ENCODE results near the gene USP21. TPM values are rescaled to one million over a fixed set of nuclear protein-coding genes. Genes with fewer than 3 reads are reported as not detected.

USP21 gene
- total RNA-seq, 3 donors from 2014 or later (not counting 1 experiment from before 2014, with no cell fraction given) = 31.6 to 40.3 (median 35.3) TPM

DNA sequence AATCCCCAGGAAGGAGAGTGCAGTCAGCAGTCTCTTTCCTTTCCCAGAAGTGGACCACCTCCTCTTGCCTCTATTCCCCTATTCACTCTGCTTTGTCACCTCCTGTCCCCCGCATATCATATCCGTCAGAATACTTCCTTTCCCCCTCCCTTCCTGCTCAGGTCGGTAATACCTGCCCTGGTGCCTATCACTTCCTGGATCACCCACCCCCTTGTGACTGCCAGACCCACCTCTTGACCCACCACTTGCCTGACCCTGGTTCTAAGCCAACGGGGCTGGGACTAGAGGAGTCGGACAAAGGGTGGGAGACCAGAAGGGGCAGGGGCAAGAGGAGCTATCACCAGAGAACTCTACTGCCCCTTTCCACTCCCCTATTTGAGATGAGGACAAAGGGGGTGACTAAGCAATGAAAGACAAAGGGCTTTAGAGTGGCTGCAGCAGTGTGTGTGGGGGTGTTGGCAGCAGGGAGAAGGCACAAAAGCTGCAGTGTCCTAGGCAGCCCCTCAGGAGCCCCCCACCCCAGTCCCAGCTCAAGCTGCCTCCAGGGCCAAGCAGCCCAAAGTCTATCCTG, 41.2 kb downstream of the USP21 start:
- Histone ChIP-seq H3K36me3 (ENCODE audit: control insufficient read depth, insufficient read depth, low read length) (peaks cover 10% of the 10 kb centered on the region), H3K4me1 (ENCODE audit: control insufficient read depth, insufficient read depth, low read length) (peaks cover 49% of the 10 kb centered on the region), H3K9me3 (ENCODE audit: control insufficient read depth, insufficient read depth, low read length) (no peaks in the 10 kb centered on the region), H3K27me3 (ENCODE audit: control insufficient read depth, insufficient read depth, low read length) (no peaks in the 10 kb centered on the region), H3K27ac (ENCODE audit: low read length) (no peak overlapping the region), H3K4me3 (ENCODE audit: low read length) (no peak overlapping the region)
- intact Hi-C loops (cut with micrococcal nuclease) = loop anchor here (5.0 kb wide), 1 partner anchor 33 kb away; the partner anchor contains the start of gene PPOX
- TF ChIP-seq, protein P1, sequence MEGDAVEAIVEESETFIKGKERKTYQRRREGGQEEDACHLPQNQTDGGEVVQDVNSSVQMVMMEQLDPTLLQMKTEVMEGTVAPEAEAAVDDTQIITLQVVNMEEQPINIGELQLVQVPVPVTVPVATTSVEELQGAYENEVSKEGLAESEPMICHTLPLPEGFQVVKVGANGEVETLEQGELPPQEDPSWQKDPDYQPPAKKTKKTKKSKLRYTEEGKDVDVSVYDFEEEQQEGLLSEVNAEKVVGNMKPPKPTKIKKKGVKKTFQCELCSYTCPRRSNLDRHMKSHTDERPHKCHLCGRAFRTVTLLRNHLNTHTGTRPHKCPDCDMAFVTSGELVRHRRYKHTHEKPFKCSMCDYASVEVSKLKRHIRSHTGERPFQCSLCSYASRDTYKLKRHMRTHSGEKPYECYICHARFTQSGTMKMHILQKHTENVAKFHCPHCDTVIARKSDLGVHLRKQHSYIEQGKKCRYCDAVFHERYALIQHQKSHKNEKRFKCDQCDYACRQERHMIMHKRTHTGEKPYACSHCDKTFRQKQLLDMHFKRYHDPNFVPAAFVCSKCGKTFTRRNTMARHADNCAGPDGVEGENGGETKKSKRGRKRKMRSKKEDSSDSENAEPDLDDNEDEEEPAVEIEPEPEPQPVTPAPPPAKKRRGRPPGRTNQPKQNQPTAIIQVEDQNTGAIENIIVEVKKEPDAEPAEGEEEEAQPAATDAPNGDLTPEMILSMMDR (IDR thresholded peaks at IDR 0.05) = no peak
- WGBS (ENCODE audit: insufficient coverage) = 37% methylated on average over 3 of the region's 5 CpGs
- DNase-seq (peak in 1 of 2 donors; percentile 50), ATAC-seq (no peak)
- H3K27me3 Mint-ChIP-seq (ENCODE audit: low read depth in 2 of 2) = no peaks in the 10 kb centered on the region
- H3K36me3 Mint-ChIP-seq = peaks cover 9% of the 10 kb centered on the region
- no peaks in the 10 kb centered on the region for H3K9me3 Mint-ChIP-seq
- H3K27ac Mint-ChIP-seq = peak overlapping the region; percentile 95 to 96
- no peak overlapping the region for H3K4me3 Mint-ChIP-seq
- H3K4me1 Mint-ChIP-seq = peaks cover 29 to 61% of the 10 kb centered on the region in 2 donors

DNA sequence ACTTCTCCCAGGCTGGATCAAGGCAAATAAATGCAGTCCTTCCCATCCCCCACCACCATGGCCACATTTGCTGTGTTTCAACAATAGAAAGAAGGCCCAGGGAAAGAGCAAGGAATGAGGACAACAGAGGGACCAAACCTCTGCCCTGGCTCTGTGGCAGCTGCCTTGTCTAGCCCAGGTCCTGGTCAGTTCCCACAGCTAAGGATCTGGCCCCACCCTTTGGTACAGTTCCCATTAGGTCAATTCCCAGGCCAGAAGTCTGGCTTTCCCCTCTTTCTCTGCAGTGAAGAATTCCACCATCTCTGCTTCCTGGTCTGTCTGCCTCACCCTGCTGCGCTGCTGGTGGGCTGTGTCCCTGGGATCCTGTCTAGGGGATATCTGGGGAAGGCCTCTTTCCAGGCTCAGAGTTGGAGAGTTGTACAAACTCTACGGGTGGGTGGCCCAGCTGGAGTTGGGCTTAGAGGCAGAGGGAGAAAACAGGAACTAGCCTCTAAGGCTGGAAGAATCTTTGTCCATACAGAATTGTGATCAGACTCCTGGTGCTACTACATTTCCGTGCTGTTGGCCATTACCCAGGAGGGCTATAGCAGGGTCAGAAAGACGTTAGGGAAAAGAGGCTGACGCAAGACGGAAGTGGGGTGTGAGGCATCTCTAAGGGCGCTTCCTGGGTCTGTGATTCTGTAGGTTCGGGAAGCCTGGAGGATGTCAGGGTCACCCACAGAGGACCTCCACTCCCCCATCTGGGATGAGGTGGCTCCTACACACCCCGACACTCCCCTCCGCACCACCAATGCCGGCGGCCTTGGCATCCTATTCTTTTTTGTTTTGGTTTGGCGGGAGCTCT, 41.9 kb downstream of the USP21 start:
- Histone ChIP-seq H3K4me1 (ENCODE audit: control insufficient read depth, insufficient read depth, low read length) (peaks cover 42% of the 10 kb centered on the region), H3K36me3 (ENCODE audit: control insufficient read depth, insufficient read depth, low read length) (peaks cover 12% of the 10 kb centered on the region), H3K27me3 (ENCODE audit: control insufficient read depth, insufficient read depth, low read length) (no peaks in the 10 kb centered on the region), H3K4me3 (ENCODE audit: low read length) (peak overlapping the region; percentile 76), H3K9me3 (ENCODE audit: control insufficient read depth, insufficient read depth, low read length) (no peaks in the 10 kb centered on the region), H3K27ac (ENCODE audit: low read length) (peak overlapping the region; percentile 90)
- no peak for ATAC-seq
- peak overlapping the region; percentile 94 for H3K4me3 Mint-ChIP-seq
- H3K27me3 Mint-ChIP-seq (ENCODE audit: low read depth in 2 of 2) = no peaks in the 10 kb centered on the region
- 89% methylated on average over 13 of the region's 13 CpGs for WGBS (ENCODE audit: insufficient coverage)
- H3K27ac Mint-ChIP-seq = peak overlapping the region; percentile 95 to 96
- no peak for DNase-seq
- intact Hi-C loops (cut with micrococcal nuclease) = loop anchor here (5.0 kb wide), 1 partner anchor 34 kb away; the partner anchor contains the start of gene PPOX
- H3K36me3 Mint-ChIP-seq = peaks cover 9% of the 10 kb centered on the region
- H3K4me1 Mint-ChIP-seq = peaks cover 29 to 57% of the 10 kb centered on the region in 2 donors
- TF ChIP-seq, protein P1 (IDR thresholded peaks at IDR 0.05) = no peak
- H3K9me3 Mint-ChIP-seq = no peaks in the 10 kb centered on the region

DNA sequence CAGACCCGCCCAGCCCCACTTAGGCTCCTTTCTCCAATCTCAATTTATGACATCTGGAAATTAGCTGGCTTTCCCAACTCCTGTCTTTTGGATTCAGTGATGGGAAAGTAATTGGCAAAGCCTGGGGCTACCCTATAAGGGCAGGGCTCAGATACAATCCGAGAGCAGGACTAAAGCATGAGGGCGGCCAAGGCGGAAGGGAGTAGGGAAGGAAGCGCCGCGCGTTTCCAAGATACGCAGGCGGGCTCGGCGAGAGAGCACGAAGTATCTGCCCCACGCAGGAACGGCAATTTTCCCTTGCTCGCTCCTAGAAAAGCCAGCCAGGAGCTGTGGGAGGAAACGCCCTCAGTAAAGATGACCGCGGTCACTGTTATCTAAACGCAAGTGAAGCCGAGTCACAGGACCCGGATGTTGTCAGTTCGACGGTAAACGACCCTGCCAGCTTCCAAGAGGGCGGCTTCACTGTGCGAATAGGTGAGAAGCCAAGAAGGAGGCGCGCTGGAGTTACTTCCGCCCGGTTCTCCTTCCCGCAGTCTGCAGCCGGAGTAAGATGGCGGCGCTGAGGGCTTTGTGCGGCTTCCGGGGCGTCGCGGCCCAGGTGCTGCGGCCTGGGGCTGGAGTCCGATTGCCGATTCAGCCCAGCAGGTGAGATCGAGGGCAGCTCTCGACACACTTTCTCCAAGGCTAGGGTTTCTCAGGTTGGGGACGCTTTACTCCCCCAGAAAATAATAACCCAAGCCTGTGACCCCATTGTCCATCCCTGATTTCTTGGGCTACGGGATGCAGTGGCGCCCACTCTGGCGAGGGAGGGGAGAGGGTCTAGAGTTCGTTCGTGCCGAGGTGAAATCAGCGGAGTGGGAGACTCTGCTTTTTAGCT, 42.8 kb downstream of the USP21 start, which contains the start of gene NDUFS2:
TSS of gene NDUFS2 (plus strand) at position 532 of the 877 bp plus-strand sequence. CDS start at position 551, 19 bp downstream.
- DNase-seq = peak; percentile 89 to 99
- Histone ChIP-seq H3K4me3 (ENCODE audit: low read length) (peak within 1 kb of the TSS; percentile 76), H3K27ac (ENCODE audit: low read length) (peak within 1 kb of the TSS; percentile 90), H3K36me3 (ENCODE audit: control insufficient read depth, insufficient read depth, low read length) (peaks cover 20% of the 10 kb centered on the region), H3K4me1 (ENCODE audit: control insufficient read depth, insufficient read depth, low read length) (peaks cover 37% of the 10 kb centered on the region), H3K9me3 (ENCODE audit: control insufficient read depth, insufficient read depth, low read length) (no peaks in the 10 kb centered on the region), H3K27me3 (ENCODE audit: control insufficient read depth, insufficient read depth, low read length) (no peaks in the 10 kb centered on the region)
- Mint-ChIP-seq H3K36me3 (peaks cover 9% of the 10 kb centered on the region), H3K4me3 (peak within 1 kb of the TSS; percentile 94), H3K9me3 (no peaks in the 10 kb centered on the region), H3K4me1 (peaks cover 29 to 57% of the 10 kb centered on the region in 2 donors), H3K27ac (peak within 1 kb of the TSS; percentile 95 to 96), H3K27me3 (ENCODE audit: low read depth in 2 of 2) (no peaks in the 10 kb centered on the region)
- intact Hi-C loops (cut with micrococcal nuclease) = loop anchor here (1.0 to 5.0 kb wide), 2 partner anchors 23 to 35 kb away; partner anchors contain the start of gene PPOX
- peak; percentile 97 to 99 (median 99) for ATAC-seq
- TF ChIP-seq, protein P1 (IDR thresholded peaks at IDR 0.05) = no peak
- WGBS (ENCODE audit: insufficient coverage) = 6% methylated on average over 53 of the region's 53 CpGs
